Prostate gland (tissue), 2 donors: ENCODE measurements around the gene KRTAP5-8.

Experiments
- CTCF ChIP-seq, 4 experiments: fragments of 200-600 bp in 2 of 4; fragments of 450-650 bp in 2 of 4; sonication (generic) in 2 of 4; IDR thresholded peaks; 1 replicate in 3 of 4; 2 replicates in 1 of 4; pipeline ENCODE4 v1.5.1; 2016 to 2019; ENCODE audit warnings: antibody characterized with exemption in 4 of 4, mild to moderate bottlenecking in 2 of 4, moderate library complexity in 2 of 4
- POLR2A ChIP-seq: fragments of 450-650 bp; IDR thresholded peaks from one replicate; pipeline ENCODE4 v1.6.1; 2016; ENCODE audit warnings: antibody characterized with exemption, mild to moderate bottlenecking
- POLR2AphosphoS5 ChIP-seq: sonication (generic); formaldehyde crosslinking; IDR thresholded peaks from one replicate; pipeline ENCODE4 v1.6.1; 2017; ENCODE audit warnings: antibody characterized with exemption

GRCh38 chr11:71538666-71538990 is 803 bp downstream of the KRTAP5-8 start:
- TF ChIP-seq CTCF (IDR thresholded peaks at IDR 0.05) (no peak), POLR2A (no peak), POLR2AphosphoS5 (no peak)
